ENCODE data around the gene LCN6.

LCN6 gene

GRCh38 chr9:136694163-136694871 lies 54.0 kb downstream of the LCN6 start:
- DNase-seq (ENCODE audit: low read depth in 2 of 3, low spot score in 1 of 3): peak; percentile 26 to 37 (median 29)

All from stimulated activated CD4-positive, alpha-beta T cell treated with anti-CD3 and anti-CD28 coated beads, Interleukin-12 subunit alpha, Interleukin-12 subunit beta, amount 100 ng/mL, for 48 hours (primary cell).